SK-N-SH (cell line): ENCODE measurements around the gene COMMD3. TPM values are rescaled to one million over a fixed set of nuclear protein-coding genes. Genes with fewer than 3 reads are reported as not detected.

Source experiments
- CTCF ChIA-PET: fragments of 300-600, 350-600 bp; formaldehyde crosslinking; extraction: SDS; loops from one replicate; lab custom pipeline; 2021; lab: Yijun Ruan, JAX
- POLR2A ChIA-PET: fragments of 350-600 bp; sonication (Branson Sonifier 250); formaldehyde crosslinking; extraction: SDS; loops from one replicate; lab custom pipeline; 2020; ENCODE audit warnings: antibody characterized with exemption, inconsistent platforms; lab: Yijun Ruan, JAX
- DNase-seq: peaks from one replicate; pipeline ENCODE4 v3.0.0; 2012
- H2AFZ ChIP-seq: fragments of 200-600 bp; sonication (generic); 2 replicates; pipeline ENCODE4 v1.8.1; 2016; ENCODE audit warnings: antibody characterized with exemption, mild to moderate bottlenecking, low read depth
- H3F3A ChIP-seq: fragments of 200-600 bp; sonication (generic); replicated peaks from 2 replicates; pipeline ENCODE3; 2016; ENCODE audit warnings: antibody characterized with exemption, mild to moderate bottlenecking; ENCODE audit not compliant: insufficient read depth
- H3K27ac ChIP-seq, 2 experiments: fragments of 200-500 bp in 1 of 2; fragments of 200-600 bp in 1 of 2; sonication (Bioruptor generic) in 1 of 2; sonication (generic), shearing (Covaris generic) in 1 of 2; 2 replicates each; pipeline versions ENCODE4 v1.5.1 to v1.6.1; 2014 to 2016; ENCODE audit warnings: low read depth in 2 of 2, inconsistent platforms in 1 of 2, low read length in 1 of 2, mild to moderate bottlenecking in 1 of 2, mixed read lengths in 1 of 2
- H3K27me3 ChIP-seq: fragments of 200-600 bp; sonication (generic), shearing (Covaris generic); 2 replicates; pipeline ENCODE4 v1.6.1; 2016; ENCODE audit warnings: mixed run types; ENCODE audit not compliant: insufficient read depth
- H3K36me3 ChIP-seq, 2 experiments: fragments of 200-500 bp in 1 of 2; fragments of 200-600 bp in 1 of 2; sonication (Bioruptor generic) in 1 of 2; sonication (generic) in 1 of 2; replicated peaks in 1 of 2; 2 replicates each; pipeline versions ENCODE3 to v1.5.1; 2014 to 2016; ENCODE audit warnings: low read length in 1 of 2, mild to moderate bottlenecking in 1 of 2; ENCODE audit not compliant: insufficient read depth in 2 of 2, control insufficient read depth in 1 of 2
- H3K4me1 ChIP-seq, 2 experiments: fragments of 200-500 bp in 1 of 2; fragments of 200-600 bp in 1 of 2; sonication (Bioruptor generic) in 1 of 2; sonication (generic), shearing (Covaris generic) in 1 of 2; 2 replicates each; pipeline versions ENCODE4 v1.5.1 to v1.6.1; 2014 to 2016; ENCODE audit warnings: low read depth in 1 of 2, low read length in 1 of 2, mixed run types in 1 of 2; ENCODE audit not compliant: insufficient read depth in 2 of 2, control insufficient read depth in 1 of 2
- H3K4me2 ChIP-seq: fragments of 200-600 bp; sonication (generic), shearing (Covaris generic); 2 replicates; pipeline ENCODE4 v1.6.1; 2017; ENCODE audit warnings: mixed run types
- H3K4me3 ChIP-seq, 2 experiments: fragments of 200-500 bp in 1 of 2; fragments of 200-600 bp in 1 of 2; sonication (Bioruptor generic) in 1 of 2; sonication (generic), shearing (Covaris generic) in 1 of 2; 2 replicates each; pipeline versions ENCODE4 v1.5.1 to v1.8.1; 2014 to 2016; ENCODE audit warnings: low read depth in 2 of 2, inconsistent platforms in 1 of 2, low read length in 1 of 2, mild to moderate bottlenecking in 1 of 2, mixed read lengths in 1 of 2, moderate library complexity in 1 of 2
- H3K79me2 ChIP-seq: fragments of 200-600 bp; sonication (generic); 2 replicates; pipeline ENCODE4 v1.8.1; 2017; ENCODE audit warnings: mild to moderate bottlenecking; ENCODE audit not compliant: insufficient read depth
- H3K9ac ChIP-seq: fragments of 200-600 bp; sonication (generic); 2 replicates; pipeline ENCODE4 v1.6.1; 2017; ENCODE audit warnings: mixed run types
- H3K9me2 ChIP-seq: fragments of 200-600 bp; sonication (generic); 2 replicates; pipeline ENCODE4 v1.6.1; 2017; ENCODE audit warnings: mixed run types
- H3K9me3 ChIP-seq: fragments of 200-600 bp; sonication (generic); 2 replicates; pipeline ENCODE4 v1.6.1; 2017; ENCODE audit warnings: mixed run types, mild to moderate bottlenecking, moderate library complexity
- H4K20me1 ChIP-seq: fragments of 200-600 bp; sonication (generic); 2 replicates; pipeline ENCODE4 v1.6.1; 2017; ENCODE audit warnings: mild to moderate bottlenecking, mixed run types; ENCODE audit not compliant: insufficient read depth
- EP300 ChIP-seq, 2 experiments: IDR thresholded peaks; 2 replicates each; pipeline versions ENCODE4 v1.4.0 to v1.6.1; 2012; ENCODE audit warnings: borderline replicate concordance in 1 of 2, low read depth in 1 of 2, low read length in 1 of 2
- GABPA ChIP-seq: IDR thresholded peaks from 2 replicates; pipeline ENCODE4 v1.4.0; 2012; ENCODE audit warnings: low read depth, mild to moderate bottlenecking
- NFIC ChIP-seq: IDR thresholded peaks from 2 replicates; pipeline ENCODE4 v1.4.0; 2012; ENCODE audit warnings: borderline replicate concordance
- RXRA ChIP-seq: IDR thresholded peaks from 2 replicates; pipeline ENCODE4 v1.4.0; 2012; ENCODE audit warnings: low read depth, mild to moderate bottlenecking, borderline replicate concordance
- TAF1 ChIP-seq: IDR thresholded peaks from 2 replicates; pipeline ENCODE4 v1.6.1; 2012; ENCODE audit warnings: low read depth, mild to moderate bottlenecking, low read length, moderate library complexity, borderline replicate concordance
- TCF12 ChIP-seq: IDR thresholded peaks from 2 replicates; pipeline ENCODE4 v1.4.0; 2012
- YY1 ChIP-seq: IDR thresholded peaks from 2 replicates; pipeline ENCODE4 v1.4.0; 2012; ENCODE audit warnings: low read depth, mild to moderate bottlenecking
- WGBS: methylation state at CpG from one replicate; pipeline ENCODE4 v1.1.6; 2017; ENCODE audit warnings: low lambda C conversion rate; 5-methylcytosine and 5-hydroxymethylcytosine counted together
- polyA plus RNA-seq, 3 experiments: library from polyadenylated mRNA; depleted of rRNA; stranded (reverse); fragments of >200 nt; gene quantifications; 2 replicates each; pipeline ENCODE4 v1.2.3, GENCODE V29; 2012
- TF ChIP-seq, protein P1 (sequence below): fragments of 150-350 bp; IDR thresholded peaks from 2 replicates; pipeline ENCODE4 v1.6.1; 2017; ENCODE audit warnings: antibody characterized with exemption, low read length, low read depth, borderline replicate concordance
- TF ChIP-seq, protein P2 (sequence below): IDR thresholded peaks from 2 replicates; pipeline ENCODE4; 2012
- TF ChIP-seq, protein P3 (sequence below): IDR thresholded peaks from 2 replicates; pipeline ENCODE4 v1.4.0; 2012; ENCODE audit warnings: low read depth, borderline replicate concordance
- TF ChIP-seq, protein P4 (sequence below): fragments of 150-350 bp; IDR thresholded peaks from 2 replicates; pipeline ENCODE4 v1.6.1; 2016; ENCODE audit warnings: mild to moderate bottlenecking, low read depth, low read length
- TF ChIP-seq, protein P5 (sequence below): IDR thresholded peaks from 2 replicates; pipeline ENCODE4 v1.6.1; 2012; ENCODE audit warnings: mild to moderate bottlenecking, low read depth, low read length, moderate library complexity

Gene COMMD3
- polyA plus RNA-seq, 1 of the 3 experiments (the other 2 are of a cell fraction), result 26.9 TPM

DNA sequence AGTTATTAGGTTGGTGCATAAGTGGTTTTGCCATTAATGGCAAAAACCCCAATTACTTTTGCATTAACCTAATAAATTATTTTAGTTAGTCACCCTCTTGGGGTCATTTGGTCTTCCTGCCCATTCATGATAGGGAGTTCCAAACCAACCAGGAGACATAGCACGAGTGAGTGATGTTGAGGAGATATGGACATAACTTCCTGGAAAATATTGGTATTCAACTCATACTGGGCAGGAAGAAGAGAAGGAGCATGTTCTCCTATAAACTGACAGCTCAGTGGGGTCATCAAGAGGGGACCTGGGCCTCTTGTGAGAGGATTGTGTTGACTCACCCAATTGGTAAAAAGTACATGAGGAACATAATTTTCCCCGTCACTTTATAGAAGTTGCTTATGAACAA is 52.8 kb downstream of the COMMD3 start:
- ChIA-PET CTCF (no interaction called here), POLR2A (no interaction called here)
- Histone ChIP-seq H3K4me1 (no peaks in the 10 kb centered on the region), H4K20me1 (no peaks in the 10 kb centered on the region), H3K4me3 (no peak overlapping the region), H3K27ac (no peak overlapping the region), H3K9me2 (no peaks in the 10 kb centered on the region), H3K9ac (no peak overlapping the region), H3K79me2 (no peaks in the 10 kb centered on the region), H3K36me3 (no peaks in the 10 kb centered on the region), H3F3A (no peaks in the 10 kb centered on the region), H2AFZ (no peak overlapping the region), H3K9me3 (no peaks in the 10 kb centered on the region), H3K4me2 (no peak overlapping the region), H3K27me3 (no peaks in the 10 kb centered on the region)
- WGBS, result 47% methylated on average over 2 of the region's 2 CpGs
- no peak for TF ChIP-seq YY1
- TF ChIP-seq, protein P1, sequence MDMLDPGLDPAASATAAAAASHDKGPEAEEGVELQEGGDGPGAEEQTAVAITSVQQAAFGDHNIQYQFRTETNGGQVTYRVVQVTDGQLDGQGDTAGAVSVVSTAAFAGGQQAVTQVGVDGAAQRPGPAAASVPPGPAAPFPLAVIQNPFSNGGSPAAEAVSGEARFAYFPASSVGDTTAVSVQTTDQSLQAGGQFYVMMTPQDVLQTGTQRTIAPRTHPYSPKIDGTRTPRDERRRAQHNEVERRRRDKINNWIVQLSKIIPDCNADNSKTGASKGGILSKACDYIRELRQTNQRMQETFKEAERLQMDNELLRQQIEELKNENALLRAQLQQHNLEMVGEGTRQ, result no peak
- TF ChIP-seq, protein P2, sequence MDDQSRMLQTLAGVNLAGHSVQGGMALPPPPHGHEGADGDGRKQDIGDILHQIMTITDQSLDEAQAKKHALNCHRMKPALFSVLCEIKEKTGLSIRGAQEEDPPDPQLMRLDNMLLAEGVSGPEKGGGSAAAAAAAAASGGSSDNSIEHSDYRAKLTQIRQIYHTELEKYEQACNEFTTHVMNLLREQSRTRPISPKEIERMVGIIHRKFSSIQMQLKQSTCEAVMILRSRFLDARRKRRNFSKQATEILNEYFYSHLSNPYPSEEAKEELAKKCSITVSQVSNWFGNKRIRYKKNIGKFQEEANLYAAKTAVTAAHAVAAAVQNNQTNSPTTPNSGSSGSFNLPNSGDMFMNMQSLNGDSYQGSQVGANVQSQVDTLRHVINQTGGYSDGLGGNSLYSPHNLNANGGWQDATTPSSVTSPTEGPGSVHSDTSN, result no peak
- TF ChIP-seq GABPA, result no peak
- TF ChIP-seq NFIC, result no peak
- TF ChIP-seq, protein P3, sequence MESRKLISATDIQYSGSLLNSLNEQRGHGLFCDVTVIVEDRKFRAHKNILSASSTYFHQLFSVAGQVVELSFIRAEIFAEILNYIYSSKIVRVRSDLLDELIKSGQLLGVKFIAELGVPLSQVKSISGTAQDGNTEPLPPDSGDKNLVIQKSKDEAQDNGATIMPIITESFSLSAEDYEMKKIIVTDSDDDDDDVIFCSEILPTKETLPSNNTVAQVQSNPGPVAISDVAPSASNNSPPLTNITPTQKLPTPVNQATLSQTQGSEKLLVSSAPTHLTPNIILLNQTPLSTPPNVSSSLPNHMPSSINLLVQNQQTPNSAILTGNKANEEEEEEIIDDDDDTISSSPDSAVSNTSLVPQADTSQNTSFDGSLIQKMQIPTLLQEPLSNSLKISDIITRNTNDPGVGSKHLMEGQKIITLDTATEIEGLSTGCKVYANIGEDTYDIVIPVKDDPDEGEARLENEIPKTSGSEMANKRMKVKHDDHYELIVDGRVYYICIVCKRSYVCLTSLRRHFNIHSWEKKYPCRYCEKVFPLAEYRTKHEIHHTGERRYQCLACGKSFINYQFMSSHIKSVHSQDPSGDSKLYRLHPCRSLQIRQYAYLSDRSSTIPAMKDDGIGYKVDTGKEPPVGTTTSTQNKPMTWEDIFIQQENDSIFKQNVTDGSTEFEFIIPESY, result no peak
- no peak for TF ChIP-seq RXRA
- TF ChIP-seq TCF12, result no peak
- TF ChIP-seq, protein P4, sequence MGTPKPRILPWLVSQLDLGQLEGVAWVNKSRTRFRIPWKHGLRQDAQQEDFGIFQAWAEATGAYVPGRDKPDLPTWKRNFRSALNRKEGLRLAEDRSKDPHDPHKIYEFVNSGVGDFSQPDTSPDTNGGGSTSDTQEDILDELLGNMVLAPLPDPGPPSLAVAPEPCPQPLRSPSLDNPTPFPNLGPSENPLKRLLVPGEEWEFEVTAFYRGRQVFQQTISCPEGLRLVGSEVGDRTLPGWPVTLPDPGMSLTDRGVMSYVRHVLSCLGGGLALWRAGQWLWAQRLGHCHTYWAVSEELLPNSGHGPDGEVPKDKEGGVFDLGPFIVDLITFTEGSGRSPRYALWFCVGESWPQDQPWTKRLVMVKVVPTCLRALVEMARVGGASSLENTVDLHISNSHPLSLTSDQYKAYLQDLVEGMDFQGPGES, result no peak
- TF ChIP-seq TAF1, result no peak
- TF ChIP-seq EP300 (IDR thresholded peaks at IDR 0.05; ENCODE audit: borderline replicate concordance in 1 of 2, low read depth in 1 of 2, low read length in 1 of 2), result no peak
- TF ChIP-seq, protein P5, sequence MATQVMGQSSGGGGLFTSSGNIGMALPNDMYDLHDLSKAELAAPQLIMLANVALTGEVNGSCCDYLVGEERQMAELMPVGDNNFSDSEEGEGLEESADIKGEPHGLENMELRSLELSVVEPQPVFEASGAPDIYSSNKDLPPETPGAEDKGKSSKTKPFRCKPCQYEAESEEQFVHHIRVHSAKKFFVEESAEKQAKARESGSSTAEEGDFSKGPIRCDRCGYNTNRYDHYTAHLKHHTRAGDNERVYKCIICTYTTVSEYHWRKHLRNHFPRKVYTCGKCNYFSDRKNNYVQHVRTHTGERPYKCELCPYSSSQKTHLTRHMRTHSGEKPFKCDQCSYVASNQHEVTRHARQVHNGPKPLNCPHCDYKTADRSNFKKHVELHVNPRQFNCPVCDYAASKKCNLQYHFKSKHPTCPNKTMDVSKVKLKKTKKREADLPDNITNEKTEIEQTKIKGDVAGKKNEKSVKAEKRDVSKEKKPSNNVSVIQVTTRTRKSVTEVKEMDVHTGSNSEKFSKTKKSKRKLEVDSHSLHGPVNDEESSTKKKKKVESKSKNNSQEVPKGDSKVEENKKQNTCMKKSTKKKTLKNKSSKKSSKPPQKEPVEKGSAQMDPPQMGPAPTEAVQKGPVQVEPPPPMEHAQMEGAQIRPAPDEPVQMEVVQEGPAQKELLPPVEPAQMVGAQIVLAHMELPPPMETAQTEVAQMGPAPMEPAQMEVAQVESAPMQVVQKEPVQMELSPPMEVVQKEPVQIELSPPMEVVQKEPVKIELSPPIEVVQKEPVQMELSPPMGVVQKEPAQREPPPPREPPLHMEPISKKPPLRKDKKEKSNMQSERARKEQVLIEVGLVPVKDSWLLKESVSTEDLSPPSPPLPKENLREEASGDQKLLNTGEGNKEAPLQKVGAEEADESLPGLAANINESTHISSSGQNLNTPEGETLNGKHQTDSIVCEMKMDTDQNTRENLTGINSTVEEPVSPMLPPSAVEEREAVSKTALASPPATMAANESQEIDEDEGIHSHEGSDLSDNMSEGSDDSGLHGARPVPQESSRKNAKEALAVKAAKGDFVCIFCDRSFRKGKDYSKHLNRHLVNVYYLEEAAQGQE, result no peak
- DNase-seq, result no peak
